Panc1 (cell line): ENCODE measurements around the gene IFT172. TPM values are rescaled to one million over a fixed set of nuclear protein-coding genes. Genes with fewer than 3 reads are reported as not detected.
"Not testable (repeated sequence)": the region's sequence is repeated elsewhere in the genome, so short reads cannot be mapped to it uniquely, and the experiment has no call there.

Source experiments
- ATAC-seq: fragments of 200-7000 bp; cut with Tn5 transposase; 2 replicates; pipeline ENCODE4 v1.9.1; 2020; ENCODE audit warnings: mild to moderate bottlenecking, moderate library complexity
- BruUV-seq: library from RNA; stranded (reverse); fragments of 400-500 nt; replicated peaks from 2 replicates; lab custom pipeline; 2021; lab: Mats Ljungman, UMichigan
- CTCF ChIA-PET: fragments of 300-600 bp; sonication (Branson Sonifier 250); formaldehyde crosslinking; loops from one replicate; lab custom pipeline; 2022; ENCODE audit warnings: antibody characterized with exemption; lab: Charles Lee
- POLR2A ChIA-PET: fragments of 300-600 bp; sonication (Branson Sonifier 250); formaldehyde crosslinking; loops from one replicate; lab custom pipeline; 2022; ENCODE audit warnings: antibody characterized with exemption; lab: Charles Lee
- DNase-seq: peaks from one replicate; pipeline ENCODE4 v3.0.0-alpha.2; 2010; ENCODE audit warnings: low read depth, low spot score
- H3K27ac ChIP-seq: 2 replicates; pipeline ENCODE4 v1.5.1; 2011; ENCODE audit warnings: mild to moderate bottlenecking, low read length, inconsistent platforms
- H3K27me3 ChIP-seq: fragments of 200-500 bp; sonication (Bioruptor generic); 2 replicates; pipeline ENCODE4 v1.6.0; 2014; ENCODE audit warnings: low read length, inconsistent platforms; ENCODE audit not compliant: control insufficient read depth, insufficient read depth
- H3K36me3 ChIP-seq: fragments of 200-500 bp; sonication (Bioruptor generic); 2 replicates; pipeline ENCODE4 v1.5.1; 2014; ENCODE audit warnings: inconsistent platforms, mild to moderate bottlenecking, low read length, moderate library complexity; ENCODE audit not compliant: control insufficient read depth, insufficient read depth
- H3K4me1 ChIP-seq: 2 replicates; pipeline ENCODE4 v1.5.1; 2011; ENCODE audit warnings: inconsistent platforms, mild to moderate bottlenecking, low read length, moderate library complexity; ENCODE audit not compliant: control insufficient read depth, insufficient read depth
- H3K4me3 ChIP-seq, 2 experiments: 2 replicates each; pipeline ENCODE4 v1.5.1; 2011 to 2012; ENCODE audit warnings: low read depth in 2 of 2, low read length in 2 of 2, mild to moderate bottlenecking in 2 of 2, inconsistent platforms in 1 of 2, moderate library complexity in 1 of 2
- H3K9me3 ChIP-seq: fragments of 200-500 bp; sonication (Bioruptor generic); 2 replicates; pipeline ENCODE4 v1.5.1; 2014; ENCODE audit warnings: low read depth, mild to moderate bottlenecking, inconsistent platforms, low read length, moderate library complexity; ENCODE audit not compliant: control insufficient read depth, insufficient read depth
- POLR2AphosphoS5 ChIP-seq: IDR thresholded peaks from 2 replicates; pipeline ENCODE4 v1.6.1; 2012; ENCODE audit warnings: mild to moderate bottlenecking, low read depth, low read length, moderate library complexity
- SIN3A ChIP-seq: IDR thresholded peaks from 2 replicates; pipeline ENCODE4 v1.6.1; 2012; ENCODE audit warnings: low read depth, mild to moderate bottlenecking, low read length, moderate library complexity, borderline replicate concordance; ENCODE audit not compliant: insufficient read depth
- TCF7L2 ChIP-seq: IDR thresholded peaks from 2 replicates; pipeline ENCODE4 v1.6.1; 2011; ENCODE audit warnings: mild to moderate bottlenecking, low read depth, low read length, inconsistent platforms
- in situ Hi-C: cut with HindIII; loops from 2 replicates; pipeline ENCODE4 v1.10.0; 2016; ENCODE audit warnings: low sequenced_read_pairs, low pct_unique_long_range_greater_than_20kb
- intact Hi-C: fragments of 100-400 bp; cut with micrococcal nuclease; formaldehyde crosslinking; loops from one replicate; pipeline ENCODE4 v1.10.0; 2022; ENCODE audit not compliant: unreplicated experiment
- total RNA-seq: library from RNA; stranded (reverse); gene quantifications from one replicate; pipeline ENCODE4 v1.2.1, GENCODE V29; 2021; ENCODE audit not compliant: unreplicated experiment
- TF ChIP-seq, protein P1 (sequence below), 2 experiments: IDR thresholded peaks; 2 replicates each; pipeline ENCODE4 v1.6.1; 2011 to 2012; ENCODE audit warnings: low read depth in 2 of 2, control low read depth in 1 of 2, low read length in 1 of 2, mild to moderate bottlenecking in 1 of 2, moderate library complexity in 1 of 2; ENCODE audit not compliant: insufficient read depth in 1 of 2
- TF ChIP-seq, protein P2 (sequence below): fragments of 450-650 bp; IDR thresholded peaks from 2 replicates; pipeline ENCODE4 v1.5.1; 2017; ENCODE audit warnings: mild to moderate bottlenecking

Gene IFT172
- total RNA-seq, 1 experiment from 2014 or later: 16.7 TPM

DNA sequence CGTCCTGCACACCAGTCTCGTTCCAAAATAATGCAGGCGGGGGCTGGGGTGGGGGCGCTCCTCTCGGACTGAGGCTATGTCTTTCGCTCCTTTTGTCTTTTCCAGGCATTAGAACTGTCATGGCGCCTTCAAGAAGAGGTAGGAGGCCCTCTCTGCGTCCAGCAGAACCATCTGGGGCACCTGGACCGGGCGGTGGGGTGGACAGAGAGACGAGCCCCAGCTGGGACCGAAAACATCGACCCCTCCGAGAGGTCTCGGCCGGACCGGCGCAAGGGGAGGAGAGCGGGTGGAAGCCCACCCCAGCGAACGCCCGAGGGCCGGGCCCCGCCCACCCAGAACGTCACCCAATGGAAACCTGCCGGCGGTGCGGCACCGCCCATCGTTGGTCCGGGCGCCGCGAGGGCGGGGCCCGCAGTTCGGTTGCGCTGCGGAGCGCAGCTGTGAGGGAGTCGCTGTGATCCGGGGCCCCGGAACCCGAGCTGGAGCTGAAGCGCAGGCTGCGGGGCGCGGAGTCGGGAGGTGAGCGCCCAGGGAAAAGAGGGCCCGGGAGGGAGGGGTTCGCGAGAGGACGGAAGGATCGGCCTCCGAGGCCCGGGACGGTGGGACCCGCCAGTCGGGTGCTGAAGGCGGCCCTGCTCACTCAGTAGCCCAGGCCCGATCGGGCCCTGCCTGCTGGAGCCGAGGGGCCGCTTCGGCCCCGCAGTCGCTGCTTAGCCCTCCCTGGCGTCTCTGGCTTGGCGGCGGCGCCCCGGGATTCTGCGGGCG is 61.1 kb downstream of the IFT172 start, which contains the start of gene NRBP1:
Gene NRBP1 (plus strand): TSS at position 419 of the 765 bp plus-strand sequence. CDS start 4,643 bp downstream, outside the sequence.
- Histone ChIP-seq H3K4me3 (peak within 1 kb of the TSS; percentile 66 to 73), H3K9me3 (no peaks in the 10 kb centered on the region), H3K4me1 (peaks cover 15% of the 10 kb centered on the region), H3K36me3 (peaks cover under 1% of the 10 kb centered on the region; the same call in 1 of the 2 replicates), H3K27ac (peak within 1 kb of the TSS; percentile 93), H3K27me3 (no peaks in the 10 kb centered on the region)
- peak; percentile 46 for DNase-seq
- in situ Hi-C loops: no loop called here
- ChIA-PET CTCF (interaction anchor here (0.5 to 1.5 kb wide), 2 partner anchors 23 to 255 kb away, joined by 3 to 11 read pairs; no protein-coding TSS in a partner anchor), POLR2A (interaction anchor here (0.7 kb wide), 1 partner anchor 1016 kb away, joined by 3 read pairs; no protein-coding TSS in a partner anchor)
- intact Hi-C loops: no loop called here
- peak; percentile 95 for ATAC-seq
- BruUV-seq: no TSS peak
- TF ChIP-seq POLR2AphosphoS5 (peak; percentile 83), TCF7L2 (no peak), SIN3A (peak; percentile 74; the same call in 1 of the 2 replicates)
- TF ChIP-seq, protein P1, sequence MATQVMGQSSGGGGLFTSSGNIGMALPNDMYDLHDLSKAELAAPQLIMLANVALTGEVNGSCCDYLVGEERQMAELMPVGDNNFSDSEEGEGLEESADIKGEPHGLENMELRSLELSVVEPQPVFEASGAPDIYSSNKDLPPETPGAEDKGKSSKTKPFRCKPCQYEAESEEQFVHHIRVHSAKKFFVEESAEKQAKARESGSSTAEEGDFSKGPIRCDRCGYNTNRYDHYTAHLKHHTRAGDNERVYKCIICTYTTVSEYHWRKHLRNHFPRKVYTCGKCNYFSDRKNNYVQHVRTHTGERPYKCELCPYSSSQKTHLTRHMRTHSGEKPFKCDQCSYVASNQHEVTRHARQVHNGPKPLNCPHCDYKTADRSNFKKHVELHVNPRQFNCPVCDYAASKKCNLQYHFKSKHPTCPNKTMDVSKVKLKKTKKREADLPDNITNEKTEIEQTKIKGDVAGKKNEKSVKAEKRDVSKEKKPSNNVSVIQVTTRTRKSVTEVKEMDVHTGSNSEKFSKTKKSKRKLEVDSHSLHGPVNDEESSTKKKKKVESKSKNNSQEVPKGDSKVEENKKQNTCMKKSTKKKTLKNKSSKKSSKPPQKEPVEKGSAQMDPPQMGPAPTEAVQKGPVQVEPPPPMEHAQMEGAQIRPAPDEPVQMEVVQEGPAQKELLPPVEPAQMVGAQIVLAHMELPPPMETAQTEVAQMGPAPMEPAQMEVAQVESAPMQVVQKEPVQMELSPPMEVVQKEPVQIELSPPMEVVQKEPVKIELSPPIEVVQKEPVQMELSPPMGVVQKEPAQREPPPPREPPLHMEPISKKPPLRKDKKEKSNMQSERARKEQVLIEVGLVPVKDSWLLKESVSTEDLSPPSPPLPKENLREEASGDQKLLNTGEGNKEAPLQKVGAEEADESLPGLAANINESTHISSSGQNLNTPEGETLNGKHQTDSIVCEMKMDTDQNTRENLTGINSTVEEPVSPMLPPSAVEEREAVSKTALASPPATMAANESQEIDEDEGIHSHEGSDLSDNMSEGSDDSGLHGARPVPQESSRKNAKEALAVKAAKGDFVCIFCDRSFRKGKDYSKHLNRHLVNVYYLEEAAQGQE (IDR thresholded peaks at IDR 0.05; ENCODE audit: insufficient read depth in 1 of 2, low read depth in 2 of 2, low read length in 1 of 2): no peak
- TF ChIP-seq, protein P2, sequence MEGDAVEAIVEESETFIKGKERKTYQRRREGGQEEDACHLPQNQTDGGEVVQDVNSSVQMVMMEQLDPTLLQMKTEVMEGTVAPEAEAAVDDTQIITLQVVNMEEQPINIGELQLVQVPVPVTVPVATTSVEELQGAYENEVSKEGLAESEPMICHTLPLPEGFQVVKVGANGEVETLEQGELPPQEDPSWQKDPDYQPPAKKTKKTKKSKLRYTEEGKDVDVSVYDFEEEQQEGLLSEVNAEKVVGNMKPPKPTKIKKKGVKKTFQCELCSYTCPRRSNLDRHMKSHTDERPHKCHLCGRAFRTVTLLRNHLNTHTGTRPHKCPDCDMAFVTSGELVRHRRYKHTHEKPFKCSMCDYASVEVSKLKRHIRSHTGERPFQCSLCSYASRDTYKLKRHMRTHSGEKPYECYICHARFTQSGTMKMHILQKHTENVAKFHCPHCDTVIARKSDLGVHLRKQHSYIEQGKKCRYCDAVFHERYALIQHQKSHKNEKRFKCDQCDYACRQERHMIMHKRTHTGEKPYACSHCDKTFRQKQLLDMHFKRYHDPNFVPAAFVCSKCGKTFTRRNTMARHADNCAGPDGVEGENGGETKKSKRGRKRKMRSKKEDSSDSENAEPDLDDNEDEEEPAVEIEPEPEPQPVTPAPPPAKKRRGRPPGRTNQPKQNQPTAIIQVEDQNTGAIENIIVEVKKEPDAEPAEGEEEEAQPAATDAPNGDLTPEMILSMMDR: no peak

DNA sequence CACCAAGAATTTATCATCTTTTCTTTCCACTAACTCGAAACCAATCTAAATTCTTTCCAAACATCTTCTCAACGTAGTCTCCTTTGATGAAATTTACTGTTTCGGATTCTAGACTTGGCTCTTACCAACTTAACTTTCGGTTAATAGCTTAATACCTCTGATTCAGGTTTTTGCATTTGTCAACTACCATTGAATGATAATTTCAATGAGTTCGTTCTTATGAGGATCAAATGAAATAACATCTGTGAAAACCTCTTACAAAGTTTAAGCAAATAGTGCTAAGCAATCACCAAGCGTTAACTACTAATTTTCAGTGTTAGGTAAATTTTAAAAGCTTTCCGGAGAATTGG is 61.7 kb downstream of the IFT172 start:
- no TSS peak for BruUV-seq
- H3K4me3 ChIP-seq: peak overlapping the region; percentile 62 to 66
- H3K27me3 ChIP-seq: no peaks in the 10 kb centered on the region
- ATAC-seq: no peak
- CTCF ChIA-PET: no interaction called here
- intact Hi-C loops: no loop called here
- POLR2A ChIA-PET: no interaction called here
- H3K9me3 ChIP-seq: no peaks in the 10 kb centered on the region
- peaks cover 15% of the 10 kb centered on the region for H3K4me1 ChIP-seq
- TF ChIP-seq, protein P2: no peak
- TF ChIP-seq, protein P1 (IDR thresholded peaks at IDR 0.05; ENCODE audit: insufficient read depth in 1 of 2, low read depth in 2 of 2, low read length in 1 of 2): no peak
- TF ChIP-seq SIN3A (no peak), POLR2AphosphoS5 (no peak), TCF7L2 (no peak)
- DNase-seq: no peak
- no peaks in the 10 kb centered on the region for H3K36me3 ChIP-seq
- in situ Hi-C loops: no loop called here
- H3K27ac ChIP-seq: peak overlapping the region; percentile 93

DNA sequence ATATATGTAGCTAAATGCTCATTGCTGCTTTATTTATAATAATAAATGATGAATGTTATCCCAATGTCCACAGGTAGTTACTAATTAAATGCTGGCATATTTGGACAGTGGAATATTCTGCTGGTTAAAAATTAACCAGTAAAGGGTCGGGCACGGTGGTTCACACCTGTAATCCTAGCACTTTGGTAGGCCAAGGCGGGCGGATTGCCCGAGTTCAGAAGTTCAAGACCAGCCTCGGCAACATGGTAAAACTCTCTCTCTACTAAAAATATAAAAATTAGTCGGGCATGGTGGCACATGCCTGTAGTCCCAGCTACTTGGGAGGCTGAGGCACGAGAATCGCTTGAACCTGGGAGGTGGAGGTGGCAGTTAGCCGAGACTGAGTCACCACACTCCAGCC is 64.5 kb downstream of the IFT172 start:
- in situ Hi-C loops: not testable (repeated sequence)

More for the DNA sequence above, 64.5 kb downstream of the IFT172 start:
- POLR2A ChIA-PET: interaction anchor here (0.6 kb wide), 1 partner anchor 8 kb away, joined by 5 read pairs; no protein-coding TSS in a partner anchor
- H3K27me3 ChIP-seq, BruUV-seq, intact Hi-C loops, DNase-seq, H3K4me1 ChIP-seq, H3K4me3 ChIP-seq, H3K9me3 ChIP-seq, H3K36me3 ChIP-seq, H3K27ac ChIP-seq, ATAC-seq: not testable (repeated sequence)
- CTCF ChIA-PET: interaction anchor here (0.6 kb wide), 1 partner anchor 324 kb away, joined by 6 read pairs; no protein-coding TSS in a partner anchor
